GM12878 (cell line): ENCODE measurements around the gene HYPK. TPM values are rescaled to one million over a fixed set of nuclear protein-coding genes. Genes with fewer than 3 reads are reported as not detected.
A peak's percentile ranks its signal among the peaks of the same experiment; 100 is the strongest.

ENCODE experiments used
- ASH2L ChIP-seq: fragments of 300-600, 200-600 bp; sonication (generic); IDR thresholded peaks from 2 replicates; pipeline ENCODE4 v1.6.1; 2017; ENCODE audit warnings: low read depth, mild to moderate bottlenecking, borderline replicate concordance
- ATF3 ChIP-seq: IDR thresholded peaks from 2 replicates; pipeline ENCODE4 v1.6.1; 2011; ENCODE audit warnings: low read depth, mild to moderate bottlenecking, low read length, moderate library complexity, borderline replicate concordance; ENCODE audit errors: extremely low read depth
- CBX3 ChIP-seq: fragments of 200-600 bp; sonication (generic); IDR thresholded peaks from 2 replicates; pipeline ENCODE4 v1.6.1; 2016; ENCODE audit warnings: low read depth, borderline replicate concordance
- ESRRA ChIP-seq: IDR thresholded peaks from 2 replicates; pipeline ENCODE4 v1.6.1; 2012; ENCODE audit warnings: mild to moderate bottlenecking, low read length, improper control_type of control experiment
- GABPA ChIP-seq: IDR thresholded peaks from 2 replicates; pipeline ENCODE4 v1.6.1; 2014; ENCODE audit warnings: antibody characterized with exemption, low read depth, mild to moderate bottlenecking, inconsistent platforms
- HDGF ChIP-seq: fragments of 450-650 bp; IDR thresholded peaks from 2 replicates; pipeline ENCODE4 v1.6.1; 2016; ENCODE audit warnings: antibody characterized with exemption
- JUNB ChIP-seq: IDR thresholded peaks from 2 replicates; pipeline ENCODE4 v1.6.1; 2016; ENCODE audit warnings: antibody characterized with exemption, mild to moderate bottlenecking
- LARP7 ChIP-seq: fragments of 450-650 bp; IDR thresholded peaks from 2 replicates; pipeline ENCODE4 v1.6.1; 2017; ENCODE audit warnings: mild to moderate bottlenecking
- SMAD5 ChIP-seq: IDR thresholded peaks from 2 replicates; pipeline ENCODE4 v1.6.1; 2016; ENCODE audit warnings: antibody characterized with exemption, low read depth
- SMARCA5 ChIP-seq: fragments of 450-650 bp; IDR thresholded peaks from 2 replicates; pipeline ENCODE4 v1.6.1; 2017; ENCODE audit warnings: mild to moderate bottlenecking
- TAF1 ChIP-seq: IDR thresholded peaks from 2 replicates; pipeline ENCODE4 v1.6.1; 2011; ENCODE audit warnings: mild to moderate bottlenecking, low read depth, low read length, borderline replicate concordance
- ZBTB11 ChIP-seq: fragments of 450-650 bp; formaldehyde crosslinking; IDR thresholded peaks from 2 replicates; pipeline ENCODE4 v1.5.0; 2022; ENCODE audit warnings: mild to moderate bottlenecking, missing genetic modification characterization
- ZNF207 ChIP-seq: fragments of 450-650 bp; IDR thresholded peaks from 2 replicates; pipeline ENCODE4 v1.6.1; 2014; ENCODE audit warnings: antibody characterized with exemption, mild to moderate bottlenecking, borderline replicate concordance
- ZSCAN29 ChIP-seq: fragments of 450-650 bp; IDR thresholded peaks from 2 replicates; pipeline ENCODE4 v1.6.1; 2017; ENCODE audit warnings: mild to moderate bottlenecking, moderate library complexity
- polyA plus RNA-seq, 11 experiments: library from polyadenylated mRNA; depleted of rRNA in 4 of 11; unstranded in 6 of 11; stranded (reverse) in 5 of 11; fragments of >200 nt; fragmentation: Nextera tagmentation in 4 of 11; fragmentation: Illumina TruSeq in 1 of 11; extraction: Ambion mirVana in 4 of 11; extraction: Trizol in 1 of 11; gene quantifications; 1 replicate in 1 of 11; 2 replicates in 10 of 11; pipeline versions ENCODE4 v1.2.1 to v1.2.3, GENCODE V29; 2011 to 2016; ENCODE audit warnings: inconsistent platforms in 2 of 11, missing spikeins in 2 of 11, low read depth in 1 of 11
- total RNA-seq, 4 experiments: library from RNA; depleted of rRNA in 3 of 4; stranded (reverse); fragments of >200 nt in 3 of 4; fragmentation: Illumina TruSeq in 1 of 4; extraction: Trizol in 1 of 4; gene quantifications; 2 replicates each; pipeline versions ENCODE4 v1.2.1 to v1.2.3, GENCODE V29; 2013 to 2021
- TF ChIP-seq, protein P1 (sequence below): fragments of 450-650 bp; formaldehyde crosslinking; IDR thresholded peaks from 2 replicates; pipeline ENCODE4 v1.4.0; 2022; ENCODE audit warnings: mild to moderate bottlenecking, moderate library complexity
- TF ChIP-seq, protein P2 (sequence below): fragments of 450-650 bp; conservative IDR thresholded peaks from 2 replicates; pipeline ENCODE4 v1.6.1; 2017; ENCODE audit warnings: mild to moderate bottlenecking, moderate library complexity
- TF ChIP-seq, protein P3 (sequence below): IDR thresholded peaks from 2 replicates; pipeline ENCODE4 v1.6.1; 2011; ENCODE audit warnings: borderline replicate concordance, low read depth, mild to moderate bottlenecking, moderate library complexity, low read length; ENCODE audit not compliant: insufficient read depth, poor library complexity, severe bottlenecking
- TF ChIP-seq, protein P4 (sequence below): IDR thresholded peaks from 2 replicates; pipeline ENCODE4 v1.6.1; 2011; ENCODE audit warnings: low read depth, low read length, improper control_type of control experiment, borderline replicate concordance

The HYPK gene
- total and polyA plus RNA-seq, 10 of the 15 experiments (the other 5 are each of a cell fraction or from before 2014, with no cell fraction given) = 8.0 to 38.4 (median 17.5) TPM

DNA sequence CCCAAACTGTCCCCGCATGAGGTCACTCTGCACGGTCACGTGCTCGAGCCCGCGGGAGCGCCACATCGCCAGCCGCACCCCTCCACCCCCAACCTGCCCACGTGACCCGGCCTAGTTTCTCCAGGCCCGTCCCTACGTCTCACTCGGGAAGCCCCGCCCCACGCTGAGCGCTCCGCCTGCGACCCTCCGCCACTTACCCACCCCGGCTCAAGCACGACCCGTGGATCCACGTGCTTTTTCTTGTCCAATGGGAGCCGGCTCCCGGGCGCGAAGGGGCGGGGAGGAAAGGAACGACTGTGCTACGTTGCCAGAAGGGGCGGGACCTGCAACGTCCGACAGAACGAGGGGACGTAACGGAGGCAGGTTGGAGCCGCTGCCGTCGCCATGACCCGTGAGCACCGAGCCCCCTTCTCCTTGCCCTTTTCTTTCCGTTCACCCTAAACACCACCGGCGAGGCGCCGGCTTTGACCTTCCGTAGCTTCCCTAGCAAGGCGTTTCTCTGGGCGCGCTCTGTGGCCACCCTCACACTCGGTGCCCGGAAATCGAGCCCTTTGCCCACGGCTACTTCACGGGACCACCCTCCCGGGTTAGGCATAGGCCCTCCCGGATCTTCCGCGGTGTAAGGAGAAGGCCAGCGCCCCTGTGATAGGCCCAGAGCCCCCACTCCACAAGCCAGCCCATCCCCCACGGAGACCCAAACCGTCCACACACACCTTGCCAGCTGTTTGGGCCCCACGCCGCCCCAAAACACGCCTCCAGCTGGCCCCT lies 8.2 kb upstream of the HYPK start, which contains the start of gene SERF2 (continued):
- TF ChIP-seq, protein P1, sequence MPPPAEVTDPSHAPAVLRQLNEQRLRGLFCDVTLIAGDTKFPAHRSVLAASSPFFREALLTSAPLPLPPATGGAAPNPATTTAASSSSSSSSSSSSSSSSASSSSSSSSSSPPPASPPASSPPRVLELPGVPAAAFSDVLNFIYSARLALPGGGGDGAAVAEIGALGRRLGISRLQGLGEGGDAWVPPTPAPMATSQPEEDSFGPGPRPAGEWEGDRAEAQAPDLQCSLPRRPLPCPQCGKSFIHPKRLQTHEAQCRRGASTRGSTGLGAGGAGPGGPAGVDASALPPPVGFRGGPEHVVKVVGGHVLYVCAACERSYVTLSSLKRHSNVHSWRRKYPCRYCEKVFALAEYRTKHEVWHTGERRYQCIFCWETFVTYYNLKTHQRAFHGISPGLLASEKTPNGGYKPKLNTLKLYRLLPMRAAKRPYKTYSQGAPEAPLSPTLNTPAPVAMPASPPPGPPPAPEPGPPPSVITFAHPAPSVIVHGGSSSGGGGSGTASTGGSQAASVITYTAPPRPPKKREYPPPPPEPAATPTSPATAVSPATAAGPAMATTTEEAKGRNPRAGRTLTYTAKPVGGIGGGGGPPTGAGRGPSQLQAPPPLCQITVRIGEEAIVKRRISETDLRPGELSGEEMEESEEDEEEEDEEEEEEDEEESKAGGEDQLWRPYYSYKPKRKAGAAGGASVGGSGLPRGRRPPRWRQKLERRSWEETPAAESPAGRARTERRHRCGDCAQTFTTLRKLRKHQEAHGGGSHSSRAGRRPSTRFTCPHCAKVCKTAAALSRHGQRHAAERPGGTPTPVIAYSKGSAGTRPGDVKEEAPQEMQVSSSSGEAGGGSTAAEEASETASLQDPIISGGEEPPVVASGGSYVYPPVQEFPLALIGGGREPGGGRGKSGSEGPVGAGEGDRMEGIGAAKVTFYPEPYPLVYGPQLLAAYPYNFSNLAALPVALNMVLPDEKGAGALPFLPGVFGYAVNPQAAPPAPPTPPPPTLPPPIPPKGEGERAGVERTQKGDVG (CRISPR knock-in tag) = no peak
- TF ChIP-seq ZBTB11 = no peak
- TF ChIP-seq GABPA = no peak
- TF ChIP-seq LARP7 = peak; percentile 85
- TF ChIP-seq TAF1 = peak; percentile 85
- TF ChIP-seq, protein P2, sequence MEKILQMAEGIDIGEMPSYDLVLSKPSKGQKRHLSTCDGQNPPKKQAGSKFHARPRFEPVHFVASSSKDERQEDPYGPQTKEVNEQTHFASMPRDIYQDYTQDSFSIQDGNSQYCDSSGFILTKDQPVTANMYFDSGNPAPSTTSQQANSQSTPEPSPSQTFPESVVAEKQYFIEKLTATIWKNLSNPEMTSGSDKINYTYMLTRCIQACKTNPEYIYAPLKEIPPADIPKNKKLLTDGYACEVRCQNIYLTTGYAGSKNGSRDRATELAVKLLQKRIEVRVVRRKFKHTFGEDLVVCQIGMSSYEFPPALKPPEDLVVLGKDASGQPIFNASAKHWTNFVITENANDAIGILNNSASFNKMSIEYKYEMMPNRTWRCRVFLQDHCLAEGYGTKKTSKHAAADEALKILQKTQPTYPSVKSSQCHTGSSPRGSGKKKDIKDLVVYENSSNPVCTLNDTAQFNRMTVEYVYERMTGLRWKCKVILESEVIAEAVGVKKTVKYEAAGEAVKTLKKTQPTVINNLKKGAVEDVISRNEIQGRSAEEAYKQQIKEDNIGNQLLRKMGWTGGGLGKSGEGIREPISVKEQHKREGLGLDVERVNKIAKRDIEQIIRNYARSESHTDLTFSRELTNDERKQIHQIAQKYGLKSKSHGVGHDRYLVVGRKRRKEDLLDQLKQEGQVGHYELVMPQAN = peak; percentile 93
- TF ChIP-seq CBX3 = no peak
- no peak for TF ChIP-seq ESRRA
- TF ChIP-seq ATF3 = peak; percentile 92
- TF ChIP-seq JUNB = no peak; the same call in 1 of the 2 replicates
- TF ChIP-seq, protein P3, sequence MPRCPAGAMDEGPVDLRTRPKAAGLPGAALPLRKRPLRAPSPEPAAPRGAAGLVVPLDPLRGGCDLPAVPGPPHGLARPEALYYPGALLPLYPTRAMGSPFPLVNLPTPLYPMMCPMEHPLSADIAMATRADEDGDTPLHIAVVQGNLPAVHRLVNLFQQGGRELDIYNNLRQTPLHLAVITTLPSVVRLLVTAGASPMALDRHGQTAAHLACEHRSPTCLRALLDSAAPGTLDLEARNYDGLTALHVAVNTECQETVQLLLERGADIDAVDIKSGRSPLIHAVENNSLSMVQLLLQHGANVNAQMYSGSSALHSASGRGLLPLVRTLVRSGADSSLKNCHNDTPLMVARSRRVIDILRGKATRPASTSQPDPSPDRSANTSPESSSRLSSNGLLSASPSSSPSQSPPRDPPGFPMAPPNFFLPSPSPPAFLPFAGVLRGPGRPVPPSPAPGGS = no peak
- peak; percentile 65; the same call in 1 of the 2 replicates for TF ChIP-seq SMAD5
- TF ChIP-seq SMARCA5 = peak; percentile 77; the same call in 1 of the 2 replicates
- TF ChIP-seq ZSCAN29 = no peak
- TF ChIP-seq, protein P4, sequence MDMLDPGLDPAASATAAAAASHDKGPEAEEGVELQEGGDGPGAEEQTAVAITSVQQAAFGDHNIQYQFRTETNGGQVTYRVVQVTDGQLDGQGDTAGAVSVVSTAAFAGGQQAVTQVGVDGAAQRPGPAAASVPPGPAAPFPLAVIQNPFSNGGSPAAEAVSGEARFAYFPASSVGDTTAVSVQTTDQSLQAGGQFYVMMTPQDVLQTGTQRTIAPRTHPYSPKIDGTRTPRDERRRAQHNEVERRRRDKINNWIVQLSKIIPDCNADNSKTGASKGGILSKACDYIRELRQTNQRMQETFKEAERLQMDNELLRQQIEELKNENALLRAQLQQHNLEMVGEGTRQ = peak; percentile 98
- TF ChIP-seq HDGF = peak; percentile 100
- no peak for TF ChIP-seq ASH2L
- TF ChIP-seq ZNF207 = peak; percentile 55; the same call in 1 of the 2 replicates
